ENCODE measurements around the gene ENTPD6. TPM values are rescaled to one million over a fixed set of nuclear protein-coding genes. Genes with fewer than 3 reads are reported as not detected.
A peak's percentile ranks its signal among the peaks of the same experiment; 100 is the strongest.

ENTPD6 gene
- total RNA-seq, 4 donors from 2014 or later, result 62.2 to 114 (median 67.0) TPM

GRCh38 chr20:25254986-25255680 is 59.6 kb downstream of the ENTPD6 start:
- no peak for DNase-seq (ENCODE audit: low spot score in 2 of 2)
- Histone ChIP-seq H3K27ac (peak overlapping the region in 2 of 4 donors; percentile 32 to 78), H3K9me3 (no peaks in the 10 kb centered on the region), H3K4me3 (no peak overlapping the region), H3K27me3 (no peaks in the 10 kb centered on the region), H3K36me3 (peaks cover 0 to 13% (median 0%) of the 10 kb centered on the region in 3 donors), H3K4me1 (peaks cover 0 to 60% (median 21%) of the 10 kb centered on the region in 4 donors)
- no peak for TF ChIP-seq EP300 (IDR thresholded peaks at IDR 0.05)
- no peak for TF ChIP-seq CTCF (IDR thresholded peaks at IDR 0.05)
- TF ChIP-seq POLR2A (IDR thresholded peaks at IDR 0.05), result no peak
- WGBS, 2 donors, result 66 to 71% methylated on average over 8 to 11 of the region's 12 CpGs

GRCh38 chr20:25256226-25256859 is 60.8 kb downstream of the ENTPD6 start:
- no peak for DNase-seq (ENCODE audit: low spot score in 2 of 2)
- no peak for TF ChIP-seq CTCF (IDR thresholded peaks at IDR 0.05)
- no peak for TF ChIP-seq EP300 (IDR thresholded peaks at IDR 0.05)
- TF ChIP-seq POLR2A (IDR thresholded peaks at IDR 0.05), result no peak
- Histone ChIP-seq H3K27me3 (no peaks in the 10 kb centered on the region), H3K4me1 (peaks cover 0 to 48% (median 14%) of the 10 kb centered on the region in 4 donors), H3K36me3 (peaks cover 0 to 25% (median 0%) of the 10 kb centered on the region in 3 donors), H3K4me3 (no peak overlapping the region), H3K9me3 (no peaks in the 10 kb centered on the region), H3K27ac (peak overlapping the region in 1 of 4 donors; percentile 78)
- 77% methylated on average over 5 of the region's 5 CpGs for WGBS, 2 donors

GRCh38 chr20:25257130-25257529 is 61.6 kb downstream of the ENTPD6 start:
- H3K4me1 ChIP-seq, result peaks cover 0 to 40% (median 14%) of the 10 kb centered on the region in 4 donors
- no peak for DNase-seq (ENCODE audit: low spot score in 2 of 2)
- no peaks in the 10 kb centered on the region for H3K9me3 ChIP-seq
- WGBS, 2 donors, result 91 to 92% methylated on average over 5 of the region's 5 CpGs
- H3K27ac ChIP-seq, result no peak overlapping the region
- H3K27me3 ChIP-seq, result no peaks in the 10 kb centered on the region
- TF ChIP-seq POLR2A (IDR thresholded peaks at IDR 0.05) (no peak), EP300 (IDR thresholded peaks at IDR 0.05) (no peak), CTCF (IDR thresholded peaks at IDR 0.05) (no peak)
- H3K36me3 ChIP-seq, result peaks cover 0 to 31% (median 0%) of the 10 kb centered on the region in 3 donors
- H3K4me3 ChIP-seq, result no peak overlapping the region

GRCh38 chr20:25257756-25258475 is 62.4 kb downstream of the ENTPD6 start:
- Histone ChIP-seq H3K9me3 (no peaks in the 10 kb centered on the region), H3K4me3 (no peak overlapping the region), H3K27me3 (no peaks in the 10 kb centered on the region), H3K27ac (no peak overlapping the region), H3K4me1 (peaks cover 0 to 32% (median 14%) of the 10 kb centered on the region in 4 donors), H3K36me3 (peaks cover 0 to 31% (median 0%) of the 10 kb centered on the region in 3 donors)
- 87 to 88% methylated on average over 10 of the region's 10 CpGs for WGBS, 2 donors
- no peak for TF ChIP-seq EP300 (IDR thresholded peaks at IDR 0.05)
- DNase-seq (ENCODE audit: low spot score in 2 of 2), result no peak

DNA sequence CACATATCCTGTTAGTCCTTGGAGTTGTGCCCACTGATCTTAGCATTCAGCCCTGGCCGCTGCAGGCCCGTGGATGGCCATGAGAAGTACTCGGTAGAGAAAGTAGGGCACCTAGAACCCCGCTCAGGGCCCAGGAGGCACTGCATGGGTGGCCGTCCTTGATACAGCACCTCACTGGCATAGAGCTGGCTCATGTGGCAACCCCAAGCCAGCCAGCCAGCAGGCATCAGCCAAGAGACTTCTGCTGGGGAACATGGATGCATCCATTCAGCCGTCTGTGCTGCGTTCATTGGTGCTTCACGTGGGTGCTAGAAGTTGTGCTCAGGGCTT is 62.9 kb downstream of the ENTPD6 start:
- Histone ChIP-seq H3K4me3 (no peak overlapping the region), H3K9me3 (no peaks in the 10 kb centered on the region), H3K27ac (no peak overlapping the region), H3K36me3 (peaks cover 0 to 31% (median 0%) of the 10 kb centered on the region in 3 donors), H3K4me1 (peaks cover 0 to 30% (median 14%) of the 10 kb centered on the region in 4 donors), H3K27me3 (no peaks in the 10 kb centered on the region)
- no peak for DNase-seq (ENCODE audit: low spot score in 2 of 2)
- TF ChIP-seq POLR2A (IDR thresholded peaks at IDR 0.05) (no peak), CTCF (IDR thresholded peaks at IDR 0.05) (no peak), EP300 (IDR thresholded peaks at IDR 0.05) (no peak)
- WGBS, 2 donors, result 90 to 95% methylated on average over 5 to 8 of the region's 8 CpGs
